GM21717 (cell line): ENCODE results near the gene SLC5A2.
A peak's percentile ranks its signal among the peaks of the same experiment; 100 is the strongest.

Experiments used
- ATAC-seq: cut with Tn5 transposase; IDR thresholded peaks from one replicate; pipeline ENCODE4 v1.9.1; 2021; ENCODE audit warnings: mild to moderate bottlenecking, moderate library complexity; ENCODE audit not compliant: unreplicated experiment

SLC5A2 gene

GRCh38 chr16:31459687-31460581 is 23.0 kb upstream of the SLC5A2 start:
- peak; percentile 57 for ATAC-seq

GRCh38 chr16:31460582-31461002 is 22.3 kb upstream of the SLC5A2 start:
- no peak for ATAC-seq

- no peak for ATAC-seq
Measured at GRCh38 chr16:31461201-31461920, 21.6 kb upstream of the SLC5A2 start.

- no peak for ATAC-seq
Measured at GRCh38 chr16:31461921-31462804, 20.8 kb upstream of the SLC5A2 start.

GRCh38 chr16:31464348-31464769 is 18.6 kb upstream of the SLC5A2 start:
- ATAC-seq, result no peak

- ATAC-seq, result no peak
Measured at GRCh38 chr16:31464781-31465260, 18.1 kb upstream of the SLC5A2 start.

- no peak for ATAC-seq
Measured at GRCh38 chr16:31465788-31466370, 17.0 kb upstream of the SLC5A2 start.

GRCh38 chr16:31466381-31466841 is 16.5 kb upstream of the SLC5A2 start:
- no peak for ATAC-seq

GRCh38 chr16:31467151-31467773 is 15.7 kb upstream of the SLC5A2 start:
- ATAC-seq, result no peak

GRCh38 chr16:31467858-31468257 is 15.1 kb upstream of the SLC5A2 start:
- no peak for ATAC-seq

- ATAC-seq, result no peak
Measured at GRCh38 chr16:31470615-31471014, 12.3 kb upstream of the SLC5A2 start.

- ATAC-seq, result no peak
Measured at GRCh38 chr16:31471241-31471874, 11.6 kb upstream of the SLC5A2 start.

- no peak for ATAC-seq
Measured at GRCh38 chr16:31471875-31472708, 10.8 kb upstream of the SLC5A2 start, which contains the start of gene TGFB1I1. Gene TGFB1I1 (plus strand): TSS chr16:31472152. CDS start chr16:31472189, 37 bp downstream.

GRCh38 chr16:31472709-31473203 is 10.2 kb upstream of the SLC5A2 start:
- no peak for ATAC-seq

- no peak for ATAC-seq
Measured at GRCh38 chr16:31473264-31473984, 9.5 kb upstream of the SLC5A2 start.

- no peak for ATAC-seq
Measured at GRCh38 chr16:31474173-31474714, 8.7 kb upstream of the SLC5A2 start.
